ENCODE measurements around the gene CDHR2.

DNA sequence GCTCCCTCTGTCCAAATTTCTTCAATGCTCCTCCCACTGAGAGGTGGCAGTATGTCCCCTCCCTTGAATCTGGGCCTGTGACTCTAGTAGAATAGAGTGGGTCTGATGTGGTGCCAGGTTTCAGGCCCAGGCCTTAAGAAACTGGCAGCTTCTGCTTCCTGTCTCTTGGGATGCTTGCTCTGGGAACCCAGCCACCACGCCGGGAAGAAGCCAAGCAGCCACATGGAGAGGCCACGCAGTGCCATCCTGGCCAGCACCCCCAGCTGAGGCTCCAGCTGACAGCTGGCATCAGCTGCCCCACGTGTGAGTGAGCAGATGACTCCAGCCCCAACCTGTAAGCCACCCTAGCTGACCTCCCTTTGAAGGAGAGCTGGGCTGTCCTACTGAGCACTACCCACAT, 90.8 kb downstream of the CDHR2 start:
- TF ChIP-seq, protein P1, sequence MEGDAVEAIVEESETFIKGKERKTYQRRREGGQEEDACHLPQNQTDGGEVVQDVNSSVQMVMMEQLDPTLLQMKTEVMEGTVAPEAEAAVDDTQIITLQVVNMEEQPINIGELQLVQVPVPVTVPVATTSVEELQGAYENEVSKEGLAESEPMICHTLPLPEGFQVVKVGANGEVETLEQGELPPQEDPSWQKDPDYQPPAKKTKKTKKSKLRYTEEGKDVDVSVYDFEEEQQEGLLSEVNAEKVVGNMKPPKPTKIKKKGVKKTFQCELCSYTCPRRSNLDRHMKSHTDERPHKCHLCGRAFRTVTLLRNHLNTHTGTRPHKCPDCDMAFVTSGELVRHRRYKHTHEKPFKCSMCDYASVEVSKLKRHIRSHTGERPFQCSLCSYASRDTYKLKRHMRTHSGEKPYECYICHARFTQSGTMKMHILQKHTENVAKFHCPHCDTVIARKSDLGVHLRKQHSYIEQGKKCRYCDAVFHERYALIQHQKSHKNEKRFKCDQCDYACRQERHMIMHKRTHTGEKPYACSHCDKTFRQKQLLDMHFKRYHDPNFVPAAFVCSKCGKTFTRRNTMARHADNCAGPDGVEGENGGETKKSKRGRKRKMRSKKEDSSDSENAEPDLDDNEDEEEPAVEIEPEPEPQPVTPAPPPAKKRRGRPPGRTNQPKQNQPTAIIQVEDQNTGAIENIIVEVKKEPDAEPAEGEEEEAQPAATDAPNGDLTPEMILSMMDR (IDR thresholded peaks at IDR 0.05 in 4 of 5, conservative IDR thresholded peaks at IDR 0.05 in 1 of 5), result no peak
- no peak for TF ChIP-seq POLR2A (IDR thresholded peaks at IDR 0.05)

All from gastrocnemius medialis (tissue), 4 donors.